Measurements from ENCODE around the gene DPY19L1. TPM values are rescaled to one million over a fixed set of nuclear protein-coding genes. Genes with fewer than 3 reads are reported as not detected.
"Not testable (repeated sequence)": the region's sequence is repeated elsewhere in the genome, so short reads cannot be mapped to it uniquely, and the experiment has no call there.

DPY19L1 gene
- total RNA-seq, 4 donors from 2014 or later: 4.1 to 6.8 (median 5.1) TPM

- no peaks in the 10 kb centered on the region for H3K9me3 ChIP-seq
- no peak for TF ChIP-seq CTCF (IDR thresholded peaks at IDR 0.05)
- no peak for TF ChIP-seq POLR2A (IDR thresholded peaks at IDR 0.05)
- no peak for DNase-seq
- H3K4me3 ChIP-seq: no peak overlapping the region
- H3K36me3 ChIP-seq: no peaks in the 10 kb centered on the region
- H3K27me3 ChIP-seq: no peaks in the 10 kb centered on the region
- no peak overlapping the region for H3K27ac ChIP-seq
- H3K4me1 ChIP-seq: no peaks in the 10 kb centered on the region
These were observed 79.3 kb downstream of the DPY19L1 start for GRCh38 chr7:34958021-34958420.

- TF ChIP-seq CTCF (IDR thresholded peaks at IDR 0.05) (no peak), POLR2A (IDR thresholded peaks at IDR 0.05) (no peak)
- no peaks in the 10 kb centered on the region for H3K4me1 ChIP-seq
- H3K9me3 ChIP-seq: no peaks in the 10 kb centered on the region
- no peak for DNase-seq
- H3K36me3 ChIP-seq: no peaks in the 10 kb centered on the region
- no peak overlapping the region for H3K27ac ChIP-seq
- no peaks in the 10 kb centered on the region for H3K27me3 ChIP-seq
- no peak overlapping the region for H3K4me3 ChIP-seq
These were observed 84.5 kb downstream of the DPY19L1 start for GRCh38 chr7:34952822-34953221.

GRCh38 chr7:34949361-34949760 is 87.9 kb downstream of the DPY19L1 start:
- no peak for DNase-seq
- Histone ChIP-seq H3K27ac (no peak overlapping the region), H3K4me3 (no peak overlapping the region), H3K27me3 (no peaks in the 10 kb centered on the region), H3K9me3 (no peaks in the 10 kb centered on the region), H3K4me1 (no peaks in the 10 kb centered on the region), H3K36me3 (no peaks in the 10 kb centered on the region)
- TF ChIP-seq POLR2A (IDR thresholded peaks at IDR 0.05): no peak
- no peak for TF ChIP-seq CTCF (IDR thresholded peaks at IDR 0.05)

GRCh38 chr7:34947427-34947826 is 89.9 kb downstream of the DPY19L1 start:
- not testable (repeated sequence) for H3K4me1 ChIP-seq, DNase-seq, H3K36me3 ChIP-seq, H3K27ac ChIP-seq, H3K4me3 ChIP-seq, H3K9me3 ChIP-seq, H3K27me3 ChIP-seq

GRCh38 chr7:34946486-34946885 is 90.8 kb downstream of the DPY19L1 start:
- H3K4me1 ChIP-seq: no peaks in the 10 kb centered on the region
- no peak overlapping the region for H3K27ac ChIP-seq
- no peak for DNase-seq
- no peaks in the 10 kb centered on the region for H3K9me3 ChIP-seq
- TF ChIP-seq POLR2A (IDR thresholded peaks at IDR 0.05): no peak
- TF ChIP-seq CTCF (IDR thresholded peaks at IDR 0.05): no peak
- H3K4me3 ChIP-seq: no peak overlapping the region
- H3K36me3 ChIP-seq: no peaks in the 10 kb centered on the region
- H3K27me3 ChIP-seq: no peaks in the 10 kb centered on the region

GRCh38 chr7:34945894-34946477 is 91.3 kb downstream of the DPY19L1 start:
- DNase-seq, H3K4me1 ChIP-seq, H3K9me3 ChIP-seq, H3K36me3 ChIP-seq, H3K27ac ChIP-seq, H3K27me3 ChIP-seq, H3K4me3 ChIP-seq: not testable (repeated sequence)

- H3K9me3 ChIP-seq: no peaks in the 10 kb centered on the region
- TF ChIP-seq POLR2A (IDR thresholded peaks at IDR 0.05): no peak
- TF ChIP-seq CTCF (IDR thresholded peaks at IDR 0.05): no peak
- no peak overlapping the region for H3K27ac ChIP-seq
- H3K27me3 ChIP-seq: no peaks in the 10 kb centered on the region
- H3K4me3 ChIP-seq: no peak overlapping the region
- H3K36me3 ChIP-seq: peaks cover 0 to 11% (median 0%) of the 10 kb centered on the region in 3 donors
- no peak for DNase-seq
- H3K4me1 ChIP-seq: no peaks in the 10 kb centered on the region
These were observed 98.1 kb downstream of the DPY19L1 start for GRCh38 chr7:34939175-34939574.

- not testable (repeated sequence) for H3K4me1 ChIP-seq, H3K27me3 ChIP-seq
These were observed 101.5 kb downstream of the DPY19L1 start for GRCh38 chr7:34935735-34936165.

More at GRCh38 chr7:34935735-34936165, 101.5 kb downstream of the DPY19L1 start:
- H3K27ac ChIP-seq, H3K9me3 ChIP-seq, H3K4me3 ChIP-seq, DNase-seq: not testable (repeated sequence)
- peaks cover 0 to 11% (median 0%) of the 10 kb centered on the region in 3 donors for H3K36me3 ChIP-seq

Data from Peyer's patch (tissue), 4 donors.